HCT116 (cell line): ENCODE measurements around the gene FGL2. TPM values are rescaled to one million over a fixed set of nuclear protein-coding genes. Genes with fewer than 3 reads are reported as not detected.

Source experiments
- ATAC-seq: fragments of 200-7000 bp; cut with Tn5 transposase; 2 replicates; pipeline ENCODE4 v1.9.1; 2020; ENCODE audit warnings: mild to moderate bottlenecking, moderate library complexity
- BruUV-seq: library from RNA; stranded (reverse); fragments of 400-500 nt; replicated peaks from 2 replicates; lab custom pipeline; 2021; lab: Mats Ljungman, UMichigan
- CTCF ChIA-PET: fragments of 300-600 bp; sonication (Branson Sonifier 250); formaldehyde crosslinking; loops from one replicate; lab custom pipeline; 2021; ENCODE audit warnings: antibody characterized with exemption; lab: Charles Lee
- POLR2A ChIA-PET: fragments of 300-600, 350-600 bp; sonication (Branson Sonifier 250); formaldehyde crosslinking; loops from one replicate; lab custom pipeline; 2021; ENCODE audit warnings: antibody characterized with exemption; lab: Charles Lee
- RAD21 ChIA-PET, 2 experiments: fragments of 300-600 bp; sonication (Branson Sonifier 250); formaldehyde crosslinking; loops; one replicate each; lab custom pipeline; 2023; ENCODE audit warnings: low total read pairs in 2 of 2; ENCODE audit not compliant: uncharacterized antibody in 2 of 2, unreplicated experiment in 2 of 2, low non-redundant PET in 1 of 2; lab: Charles Lee
- DNase-seq: peaks from one replicate; pipeline ENCODE4 v3.0.0-alpha.2; 2010; ENCODE audit warnings: low read depth, low spot score
- H2AFZ ChIP-seq: fragments of 200-600 bp; shearing (Covaris generic), sonication (generic); 2 replicates; pipeline ENCODE4 v1.6.1; 2017; ENCODE audit warnings: low read depth, mixed run types, mixed read lengths, antibody characterized with exemption, low read length; ENCODE audit not compliant: poor library complexity, severe bottlenecking
- H3K27ac ChIP-seq: 2 replicates; pipeline ENCODE4 v1.5.1; 2012; ENCODE audit warnings: low read depth, low read length
- H3K27me3 ChIP-seq: fragments of 200-600 bp; sonication (generic); 2 replicates; pipeline ENCODE4 v1.6.1; 2016; ENCODE audit warnings: mixed run types, low read length, mixed read lengths; ENCODE audit not compliant: insufficient read depth
- H3K36me3 ChIP-seq, 2 experiments: fragments of 200-500 bp in 1 of 2; fragments of 200-600 bp in 1 of 2; sonication (Bioruptor generic) in 1 of 2; sonication (generic) in 1 of 2; 2 replicates each; pipeline versions ENCODE4 v1.5.1 to v1.6.1; 2014 to 2016; ENCODE audit warnings: low read length in 2 of 2, inconsistent platforms in 1 of 2, mixed read lengths in 1 of 2, mixed run types in 1 of 2; ENCODE audit not compliant: insufficient read depth in 2 of 2, control insufficient read depth in 1 of 2
- H3K4me1 ChIP-seq, 2 experiments: fragments of 200-600 bp in 1 of 2; sonication (generic) in 1 of 2; 2 replicates each; pipeline versions ENCODE4 v1.5.1 to v1.6.1; 2012 to 2017; ENCODE audit warnings: low read length in 2 of 2, inconsistent platforms in 1 of 2, mild to moderate bottlenecking in 1 of 2, mixed read lengths in 1 of 2, mixed run types in 1 of 2, moderate library complexity in 1 of 2; ENCODE audit not compliant: insufficient read depth in 2 of 2, control insufficient read depth in 1 of 2
- H3K4me2 ChIP-seq: fragments of 200-600 bp; sonication (generic); 2 replicates; pipeline ENCODE4 v1.6.1; 2017; ENCODE audit warnings: mixed run types, low read length, mixed read lengths
- H3K4me3 ChIP-seq, 2 experiments: fragments of 200-600 bp in 1 of 2; sonication (generic) in 1 of 2; replicated peaks in 1 of 2; 2 replicates each; pipeline ENCODE4 v1.5.1; 2011 to 2016; ENCODE audit warnings: low read length in 2 of 2, control low read depth in 1 of 2, low read depth in 1 of 2, mild to moderate bottlenecking in 1 of 2, mixed read lengths in 1 of 2, mixed run types in 1 of 2
- H3K79me2 ChIP-seq: fragments of 200-600 bp; sonication (generic); 2 replicates; pipeline ENCODE4 v1.6.1; 2017; ENCODE audit warnings: mild to moderate bottlenecking, mixed run types, low read length, moderate library complexity, mixed read lengths; ENCODE audit not compliant: insufficient read depth
- H3K9ac ChIP-seq: fragments of 200-600 bp; sonication (generic); 2 replicates; pipeline ENCODE4 v1.6.1; 2016; ENCODE audit warnings: low read length, mixed read lengths
- H3K9me2 ChIP-seq: fragments of 200-600 bp; sonication (generic), shearing (Covaris generic); 2 replicates; pipeline ENCODE4 v1.6.1; 2017; ENCODE audit warnings: mixed run types, mild to moderate bottlenecking, moderate library complexity; ENCODE audit not compliant: insufficient read depth
- H3K9me3 ChIP-seq, 2 experiments: fragments of 200-500 bp in 1 of 2; fragments of 200-600 bp in 1 of 2; sonication (Bioruptor generic) in 1 of 2; sonication (generic) in 1 of 2; 2 replicates each; pipeline ENCODE4 v1.6.1; 2014 to 2017; ENCODE audit warnings: low read length in 2 of 2, mixed read lengths in 2 of 2, inconsistent platforms in 1 of 2, low read depth in 1 of 2, mild to moderate bottlenecking in 1 of 2, mixed run types in 1 of 2, moderate library complexity in 1 of 2; ENCODE audit not compliant: control insufficient read depth in 1 of 2, insufficient read depth in 1 of 2
- H4K20me1 ChIP-seq: fragments of 200-600 bp; sonication (generic), shearing (Covaris generic); 2 replicates; pipeline ENCODE4 v1.6.1; 2017; ENCODE audit warnings: mixed run types, mild to moderate bottlenecking, moderate library complexity; ENCODE audit not compliant: insufficient read depth
- CEBPB ChIP-seq: IDR thresholded peaks from 2 replicates; pipeline ENCODE4 v1.6.1; 2012; ENCODE audit warnings: low read depth
- ELF1 ChIP-seq: IDR thresholded peaks from 2 replicates; pipeline ENCODE4 v1.6.1; 2012; ENCODE audit warnings: low read depth, borderline replicate concordance
- EZH2phosphoT487 ChIP-seq: fragments of 200-600 bp; IDR thresholded peaks from 2 replicates; pipeline ENCODE4 v1.6.1; 2018; ENCODE audit warnings: antibody characterized with exemption, borderline replicate concordance
- FOSL1 ChIP-seq: IDR thresholded peaks from 2 replicates; pipeline ENCODE4 v1.6.1; 2012; ENCODE audit warnings: low read depth
- JUND ChIP-seq: IDR thresholded peaks from 2 replicates; pipeline ENCODE4 v1.6.1; 2012
- RAD21 ChIP-seq: IDR thresholded peaks from 2 replicates; pipeline ENCODE4 v1.6.1; 2012; ENCODE audit warnings: low read depth, mild to moderate bottlenecking
- SIN3A ChIP-seq: IDR thresholded peaks from 2 replicates; pipeline ENCODE4 v1.6.1; 2012; ENCODE audit warnings: low read depth
- SRF ChIP-seq: IDR thresholded peaks from 2 replicates; pipeline ENCODE4 v1.6.1; 2012; ENCODE audit warnings: low read depth
- TCF7L2 ChIP-seq: IDR thresholded peaks from 2 replicates; pipeline ENCODE4 v1.7.0; 2011; ENCODE audit warnings: borderline replicate concordance, inconsistent platforms; ENCODE audit not compliant: insufficient read depth, insufficient read length; ENCODE audit errors: extremely low read depth
- YY1 ChIP-seq: IDR thresholded peaks from 2 replicates; pipeline ENCODE4 v1.6.1; 2011; ENCODE audit warnings: low read length, low read depth, moderate library complexity, mild to moderate bottlenecking; ENCODE audit not compliant: insufficient replicate concordance; ENCODE audit errors: extremely low read depth
- ZFX ChIP-seq: fragments of 450-650 bp; IDR thresholded peaks from 2 replicates; pipeline ENCODE4 v1.6.1; 2017
- ZNF274 ChIP-seq: fragments of 200-500 bp; sonication (Bioruptor generic); IDR thresholded peaks from 2 replicates; pipeline ENCODE4 v1.6.1; 2014; ENCODE audit warnings: mild to moderate bottlenecking, low read depth, low read length, inconsistent platforms
- intact Hi-C: fragments of 100-400 bp; cut with micrococcal nuclease; formaldehyde crosslinking; loops from 2 replicates; pipeline ENCODE4 v1.10.0; 2022
- total RNA-seq: library from RNA; stranded (reverse); gene quantifications from one replicate; pipeline ENCODE4 v1.2.1, GENCODE V29; 2021; ENCODE audit not compliant: unreplicated experiment
- TF ChIP-seq, protein P1 (sequence below): IDR thresholded peaks from 2 replicates; pipeline ENCODE4 v1.6.1; 2011; ENCODE audit warnings: mild to moderate bottlenecking, low read length, moderate library complexity; ENCODE audit not compliant: insufficient replicate concordance; ENCODE audit errors: extremely low read depth
- TF ChIP-seq, protein P2 (sequence below): IDR thresholded peaks from 2 replicates; pipeline ENCODE4 v1.6.1; 2012

FGL2 gene
- total RNA-seq, 1 experiment from 2014 or later: not detected

DNA sequence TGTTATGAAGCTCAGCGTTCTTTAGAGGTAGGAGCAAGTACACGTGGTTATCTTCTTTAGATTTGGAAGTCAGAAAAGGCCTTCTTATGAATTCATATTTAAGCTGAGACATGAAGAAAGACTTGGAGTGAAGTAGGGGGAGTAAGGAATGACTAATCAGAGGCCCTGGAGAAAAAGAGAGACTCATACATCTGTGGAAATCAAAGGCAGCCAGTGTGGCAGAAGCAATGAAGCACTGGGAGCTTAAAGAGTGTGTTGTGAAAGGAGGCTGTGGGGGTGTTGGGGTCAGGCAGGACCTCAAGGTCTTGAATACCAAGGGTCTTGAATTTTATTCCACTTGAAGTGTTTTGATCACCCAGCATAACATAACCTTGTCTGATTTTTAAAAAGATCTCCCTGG, 35.7 kb upstream of the FGL2 start:
- DNase-seq: no peak
- Histone ChIP-seq H3K36me3 (no peaks in the 10 kb centered on the region), H2AFZ (no peak overlapping the region)

DNA sequence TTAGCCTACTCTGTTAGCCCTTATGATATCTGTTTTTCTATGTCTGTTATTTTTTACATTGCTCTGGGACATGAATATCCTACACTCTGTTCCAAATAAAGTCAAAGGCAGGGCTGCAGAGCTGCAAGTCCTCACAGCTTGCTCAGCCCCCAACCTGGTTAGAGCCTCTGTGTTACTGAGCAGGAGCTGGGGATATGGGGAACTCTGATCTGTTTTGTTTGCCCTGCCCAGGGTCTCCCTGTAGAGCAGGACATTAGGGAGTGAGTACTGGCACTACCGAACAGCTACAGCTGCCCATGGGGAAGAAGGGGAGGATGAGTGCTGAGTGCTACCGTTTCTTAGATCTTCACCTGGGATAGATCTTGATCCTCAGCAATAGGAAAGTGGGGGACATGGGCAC, 32.8 kb upstream of the FGL2 start:
- H3K4me2 ChIP-seq: no peak overlapping the region
- ChIA-PET POLR2A (no interaction called here), RAD21 (no interaction called here), CTCF (interaction anchor here (0.7 kb wide), 1 partner anchor 15 kb away, joined by 3 read pairs; no protein-coding TSS in a partner anchor)
- no peaks in the 10 kb centered on the region for H3K27me3 ChIP-seq
- no peak for ATAC-seq
- H3K27ac ChIP-seq: no peak overlapping the region
- no peak overlapping the region for H3K4me3 ChIP-seq
- H3K4me1 ChIP-seq: no peaks in the 10 kb centered on the region
- H3K79me2 ChIP-seq: no peaks in the 10 kb centered on the region
- no peak overlapping the region for H2AFZ ChIP-seq
- no TSS peak for BruUV-seq
- intact Hi-C loops: no loop called here
- H3K9me2 ChIP-seq: no peaks in the 10 kb centered on the region
- no peaks in the 10 kb centered on the region for H3K36me3 ChIP-seq
- H4K20me1 ChIP-seq: no peaks in the 10 kb centered on the region
- no peaks in the 10 kb centered on the region for H3K9me3 ChIP-seq
- DNase-seq: no peak
- no peak overlapping the region for H3K9ac ChIP-seq
- TF ChIP-seq, protein P1, sequence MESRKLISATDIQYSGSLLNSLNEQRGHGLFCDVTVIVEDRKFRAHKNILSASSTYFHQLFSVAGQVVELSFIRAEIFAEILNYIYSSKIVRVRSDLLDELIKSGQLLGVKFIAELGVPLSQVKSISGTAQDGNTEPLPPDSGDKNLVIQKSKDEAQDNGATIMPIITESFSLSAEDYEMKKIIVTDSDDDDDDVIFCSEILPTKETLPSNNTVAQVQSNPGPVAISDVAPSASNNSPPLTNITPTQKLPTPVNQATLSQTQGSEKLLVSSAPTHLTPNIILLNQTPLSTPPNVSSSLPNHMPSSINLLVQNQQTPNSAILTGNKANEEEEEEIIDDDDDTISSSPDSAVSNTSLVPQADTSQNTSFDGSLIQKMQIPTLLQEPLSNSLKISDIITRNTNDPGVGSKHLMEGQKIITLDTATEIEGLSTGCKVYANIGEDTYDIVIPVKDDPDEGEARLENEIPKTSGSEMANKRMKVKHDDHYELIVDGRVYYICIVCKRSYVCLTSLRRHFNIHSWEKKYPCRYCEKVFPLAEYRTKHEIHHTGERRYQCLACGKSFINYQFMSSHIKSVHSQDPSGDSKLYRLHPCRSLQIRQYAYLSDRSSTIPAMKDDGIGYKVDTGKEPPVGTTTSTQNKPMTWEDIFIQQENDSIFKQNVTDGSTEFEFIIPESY: no peak
- TF ChIP-seq EZH2phosphoT487: no peak
- TF ChIP-seq CEBPB: no peak
- no peak for TF ChIP-seq ELF1
- no peak for TF ChIP-seq YY1
- TF ChIP-seq FOSL1: no peak
- TF ChIP-seq RAD21: no peak
- TF ChIP-seq, protein P2, sequence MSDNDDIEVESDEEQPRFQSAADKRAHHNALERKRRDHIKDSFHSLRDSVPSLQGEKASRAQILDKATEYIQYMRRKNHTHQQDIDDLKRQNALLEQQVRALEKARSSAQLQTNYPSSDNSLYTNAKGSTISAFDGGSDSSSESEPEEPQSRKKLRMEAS: no peak

More for the DNA sequence above, 35.7 kb upstream of the FGL2 start:
- Histone ChIP-seq H3K9me3 (no peaks in the 10 kb centered on the region), H3K4me2 (no peak overlapping the region), H3K27ac (no peak overlapping the region), H3K27me3 (no peaks in the 10 kb centered on the region), H3K9me2 (no peaks in the 10 kb centered on the region), H3K4me3 (no peak overlapping the region), H3K9ac (no peak overlapping the region), H3K4me1 (no peaks in the 10 kb centered on the region), H3K79me2 (no peaks in the 10 kb centered on the region), H4K20me1 (no peaks in the 10 kb centered on the region)
- no TSS peak for BruUV-seq
- ChIA-PET RAD21 (no interaction called here), CTCF (interaction anchor here (1.8 kb wide), 1 partner anchor 12 kb away, joined by 5 read pairs; no protein-coding TSS in a partner anchor), POLR2A (no interaction called here)
- no peak for TF ChIP-seq SRF
- TF ChIP-seq ZNF274: no peak
- no peak for TF ChIP-seq JUND
- no peak for TF ChIP-seq SIN3A
- TF ChIP-seq YY1: no peak
- no peak for TF ChIP-seq RAD21
- no peak for TF ChIP-seq ELF1
- no peak for TF ChIP-seq CEBPB
- no peak for TF ChIP-seq EZH2phosphoT487
- TF ChIP-seq TCF7L2: no peak
- no peak for TF ChIP-seq ZFX
- TF ChIP-seq, protein P1: no peak
- intact Hi-C loops: no loop called here
- ATAC-seq: no peak
